BLaER1 (cell line): ENCODE results near the gene NLRX1.
A peak's percentile ranks its signal among the peaks of the same experiment; 100 is the strongest.
"Not testable (repeated sequence)": the region's sequence is repeated elsewhere in the genome, so short reads cannot be mapped to it uniquely, and the experiment has no call there.

Source experiments
- H3K27ac ChIP-seq: shearing (Covaris generic); formaldehyde crosslinking; 2 replicates; pipeline ENCODE4 v1.8.1; 2022
- H3K27me3 ChIP-seq: shearing (Covaris generic); formaldehyde crosslinking; 2 replicates; pipeline ENCODE4 v1.8.1; 2022
- H3K36me3 ChIP-seq: shearing (Covaris generic); formaldehyde crosslinking; 2 replicates; pipeline ENCODE4 v1.8.1; 2022
- H3K4me1 ChIP-seq: shearing (Covaris generic); formaldehyde crosslinking; 2 replicates; pipeline ENCODE4 v1.8.1; 2022
- H3K4me2 ChIP-seq: shearing (Covaris generic); formaldehyde crosslinking; 2 replicates; pipeline ENCODE4 v1.8.1; 2022
- H3K4me3 ChIP-seq: shearing (Covaris generic); formaldehyde crosslinking; 2 replicates; pipeline ENCODE4 v1.8.1; 2022
- H3K9ac ChIP-seq: shearing (Covaris generic); formaldehyde crosslinking; 2 replicates; pipeline ENCODE4 v1.8.1; 2022
- H3K9me3 ChIP-seq: shearing (Covaris generic); formaldehyde crosslinking; 2 replicates; pipeline ENCODE4 v1.8.1; 2022
- H4K20me1 ChIP-seq: shearing (Covaris generic); formaldehyde crosslinking; 2 replicates; pipeline ENCODE4 v1.8.1; 2022
- Cebpa-rat ChIP-seq: shearing (Covaris generic); IDR thresholded peaks from 2 replicates; pipeline ENCODE4 v1.8.1; 2022

Gene NLRX1

DNA sequence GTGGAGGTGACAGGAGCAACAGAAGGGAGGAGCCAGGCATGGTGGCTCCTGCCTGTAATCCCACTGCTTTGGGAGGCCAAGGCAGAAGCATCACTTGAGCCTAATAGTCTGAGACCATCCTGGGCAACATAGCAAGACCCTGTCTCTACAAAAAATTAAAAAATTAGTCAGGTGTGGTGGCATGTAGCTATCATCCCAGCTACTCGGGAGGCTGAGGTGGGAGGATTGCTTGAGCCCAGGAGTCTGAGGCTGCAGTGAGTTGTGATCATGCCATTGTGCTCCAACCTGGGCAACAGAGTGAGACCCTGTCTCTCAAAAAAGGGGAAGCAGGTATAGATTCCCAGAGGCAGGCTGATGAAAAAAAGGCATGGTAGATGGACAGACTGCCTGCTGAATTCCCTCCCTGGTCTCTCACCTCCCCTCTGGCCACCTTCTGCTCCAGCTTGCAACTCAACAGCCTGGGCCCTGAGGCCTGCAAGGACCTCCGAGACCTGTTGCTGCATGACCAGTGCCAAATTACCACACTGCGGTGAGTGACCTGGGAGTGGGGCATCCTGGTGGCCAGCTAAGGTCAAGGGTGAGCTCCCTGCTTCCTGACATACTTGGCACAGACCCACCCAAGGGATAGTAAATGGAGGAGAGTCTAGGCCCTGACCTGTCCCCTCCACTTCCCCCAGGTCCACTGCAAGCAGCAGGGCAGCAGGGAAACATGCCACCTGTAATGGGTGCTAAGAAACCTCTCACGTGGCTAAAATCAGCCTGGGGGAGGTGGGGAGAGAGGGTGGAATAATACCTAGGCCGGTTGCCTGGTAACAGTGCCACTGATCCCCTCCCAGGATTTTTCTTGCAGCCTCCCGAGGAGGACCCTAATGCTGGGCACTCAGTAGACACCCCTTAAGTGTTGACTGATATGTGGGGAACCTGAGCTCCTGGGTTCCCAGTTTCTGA is 12.5 kb downstream of the NLRX1 start:
- peaks cover 35% of the 10 kb centered on the region for H3K36me3 ChIP-seq
- H4K20me1 ChIP-seq = no peaks in the 10 kb centered on the region
- peaks cover 38% of the 10 kb centered on the region for H3K4me1 ChIP-seq
- H3K27ac ChIP-seq = no peak overlapping the region
- no peak overlapping the region for H3K9ac ChIP-seq
- TF ChIP-seq Cebpa-rat = no peak
- H3K9me3 ChIP-seq = no peaks in the 10 kb centered on the region
- no peaks in the 10 kb centered on the region for H3K27me3 ChIP-seq
- no peak overlapping the region for H3K4me2 ChIP-seq
- no peak overlapping the region for H3K4me3 ChIP-seq

- H3K4me1 ChIP-seq = peaks cover 35% of the 10 kb centered on the region
- H3K27me3 ChIP-seq = no peaks in the 10 kb centered on the region
- H3K4me2 ChIP-seq = no peak overlapping the region
- no peak overlapping the region for H3K9ac ChIP-seq
- no peak overlapping the region for H3K4me3 ChIP-seq
- H3K36me3 ChIP-seq = peaks cover 35% of the 10 kb centered on the region
- H3K9me3 ChIP-seq = no peaks in the 10 kb centered on the region
- TF ChIP-seq Cebpa-rat = no peak
- H4K20me1 ChIP-seq = no peaks in the 10 kb centered on the region
- H3K27ac ChIP-seq = no peak overlapping the region
Observed at GRCh38 chr11:119181677-119182412, 13.3 kb downstream of the NLRX1 start.

DNA sequence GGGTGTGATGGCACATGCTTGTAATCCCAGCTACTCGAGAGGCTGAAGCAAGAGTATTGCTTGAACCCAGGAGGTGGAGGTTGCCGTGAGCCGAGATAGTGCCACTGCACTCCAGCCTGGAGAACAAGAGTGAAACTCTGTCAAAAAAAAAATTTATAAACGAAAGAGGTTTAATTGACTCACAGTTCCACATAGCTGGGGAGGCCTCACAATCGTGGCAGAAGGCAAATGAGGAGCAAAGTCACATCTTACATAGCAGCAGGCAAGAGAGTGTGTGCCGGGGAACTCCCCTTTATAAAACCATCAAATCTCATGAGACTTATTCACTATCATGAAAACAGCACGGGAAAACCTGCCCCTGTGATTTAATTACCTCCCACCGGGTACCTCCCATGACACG is 15.9 kb downstream of the NLRX1 start:
- not testable (repeated sequence) for H3K27ac ChIP-seq, H3K27me3 ChIP-seq, H3K9ac ChIP-seq, H3K9me3 ChIP-seq, H4K20me1 ChIP-seq, H3K4me3 ChIP-seq
- peaks cover 12% of the 10 kb centered on the region; the same call in 1 of the 2 replicates for H3K4me1 ChIP-seq
- peaks cover 34% of the 10 kb centered on the region for H3K36me3 ChIP-seq
- H3K4me2 ChIP-seq = peak overlapping the region; percentile 13; the same call in 1 of the 2 replicates

GRCh38 chr11:119185981-119186634 is 17.6 kb downstream of the NLRX1 start:
- Histone ChIP-seq H3K9ac (no peak overlapping the region), H3K27ac (no peak overlapping the region), H3K36me3 (peaks cover 19% of the 10 kb centered on the region; the same call in 1 of the 2 replicates), H3K4me2 (no peak overlapping the region), H3K9me3 (no peaks in the 10 kb centered on the region), H4K20me1 (no peaks in the 10 kb centered on the region), H3K4me1 (peaks cover 12% of the 10 kb centered on the region; the same call in 1 of the 2 replicates), H3K4me3 (no peak overlapping the region), H3K27me3 (no peaks in the 10 kb centered on the region)
- TF ChIP-seq Cebpa-rat = no peak

DNA sequence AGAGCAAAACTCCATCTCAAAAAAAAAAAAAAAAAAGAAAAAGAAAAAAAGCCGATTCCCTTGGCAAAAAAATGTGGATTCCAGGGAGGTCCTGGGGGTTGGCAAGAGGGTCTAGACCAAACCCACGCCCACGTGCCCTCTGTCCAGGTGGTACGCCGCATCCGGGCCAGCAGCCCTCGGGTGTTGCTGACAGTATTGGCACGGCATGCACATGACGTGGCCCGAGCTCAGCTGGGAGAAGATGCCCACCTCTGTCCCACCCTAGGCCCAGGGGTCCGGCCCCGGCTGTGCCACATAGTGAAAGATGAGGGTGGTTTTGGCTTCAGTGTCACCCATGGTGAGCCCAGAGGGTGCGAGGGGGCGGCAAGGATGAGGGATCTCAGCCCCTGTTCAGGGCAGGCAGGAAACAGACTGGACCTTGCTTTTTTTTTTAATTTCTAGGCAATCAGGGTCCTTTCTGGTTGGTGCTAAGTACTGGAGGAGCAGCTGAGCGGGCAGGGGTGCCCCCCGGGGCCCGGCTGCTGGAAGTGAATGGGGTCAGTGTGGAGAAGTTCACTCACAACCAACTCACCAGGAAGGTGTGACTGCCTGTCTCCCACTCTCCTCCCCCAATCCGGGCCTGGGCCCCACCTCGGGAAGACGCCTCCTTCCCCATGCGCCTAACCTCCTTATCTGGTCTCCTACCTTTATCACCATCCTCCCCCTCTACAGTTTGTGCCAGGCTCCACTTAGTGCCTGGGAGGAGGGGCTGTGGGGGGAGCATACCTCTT is 18.8 kb downstream of the NLRX1 start:
- TF ChIP-seq Cebpa-rat = no peak
- Histone ChIP-seq H3K4me1 (peaks cover 12% of the 10 kb centered on the region; the same call in 1 of the 2 replicates), H4K20me1 (no peaks in the 10 kb centered on the region), H3K9ac (no peak overlapping the region), H3K27me3 (no peaks in the 10 kb centered on the region), H3K36me3 (peaks cover 13% of the 10 kb centered on the region; the same call in 1 of the 2 replicates), H3K4me2 (no peak overlapping the region), H3K4me3 (no peak overlapping the region), H3K27ac (no peak overlapping the region), H3K9me3 (no peaks in the 10 kb centered on the region)

DNA sequence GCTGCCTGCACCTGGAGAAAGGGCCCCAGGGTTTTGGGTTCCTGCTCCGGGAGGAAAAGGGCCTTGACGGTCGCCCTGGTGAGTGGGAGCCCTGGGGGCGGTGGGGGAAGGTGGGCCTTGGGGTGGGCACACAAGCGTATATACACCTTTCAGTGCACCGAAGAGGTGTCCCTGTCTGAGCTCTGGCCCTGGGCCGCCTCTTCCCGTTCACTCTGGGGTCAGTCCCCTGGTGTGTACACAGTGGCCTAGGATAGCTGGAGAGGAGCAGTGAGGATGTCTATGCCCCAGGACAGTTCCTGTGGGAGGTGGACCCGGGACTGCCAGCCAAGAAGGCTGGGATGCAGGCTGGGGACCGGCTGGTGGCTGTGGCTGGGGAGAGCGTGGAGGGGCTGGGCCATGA is 19.5 kb downstream of the NLRX1 start:
- H3K4me1 ChIP-seq = peaks cover 15% of the 10 kb centered on the region
- H3K9me3 ChIP-seq = no peaks in the 10 kb centered on the region
- H3K4me3 ChIP-seq = no peak overlapping the region
- no peak overlapping the region for H3K4me2 ChIP-seq
- no peaks in the 10 kb centered on the region for H3K27me3 ChIP-seq
- TF ChIP-seq Cebpa-rat = no peak
- no peak overlapping the region for H3K27ac ChIP-seq
- peaks cover 10% of the 10 kb centered on the region; the same call in 1 of the 2 replicates for H3K36me3 ChIP-seq
- H4K20me1 ChIP-seq = no peaks in the 10 kb centered on the region
- H3K9ac ChIP-seq = no peak overlapping the region

DNA sequence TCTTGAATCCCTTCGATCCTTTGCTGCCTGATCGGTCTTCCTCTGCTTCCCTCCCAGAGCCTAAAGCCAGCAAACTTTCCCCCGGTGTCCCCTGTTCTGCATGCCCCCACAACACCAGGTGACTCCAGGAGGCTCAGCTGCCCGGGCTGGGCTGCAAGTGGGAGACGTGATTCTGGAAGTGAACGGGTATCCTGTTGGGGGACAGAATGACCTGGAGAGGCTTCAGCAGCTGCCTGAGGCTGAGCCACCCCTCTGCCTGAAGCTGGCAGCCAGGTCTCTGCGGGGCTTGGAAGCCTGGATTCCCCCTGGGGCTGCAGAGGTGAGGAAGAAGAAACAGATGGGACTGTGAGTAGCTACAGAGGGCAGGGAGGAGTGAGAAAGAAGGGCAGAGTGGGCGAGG is 20.4 kb downstream of the NLRX1 start:
- Histone ChIP-seq H3K4me2 (no peak overlapping the region), H3K27ac (no peak overlapping the region), H3K9ac (no peak overlapping the region), H3K36me3 (peaks cover 2% of the 10 kb centered on the region; the same call in 1 of the 2 replicates), H3K4me1 (peaks cover 16% of the 10 kb centered on the region), H3K9me3 (no peaks in the 10 kb centered on the region), H4K20me1 (no peaks in the 10 kb centered on the region), H3K4me3 (no peak overlapping the region), H3K27me3 (no peaks in the 10 kb centered on the region)
- no peak for TF ChIP-seq Cebpa-rat

DNA sequence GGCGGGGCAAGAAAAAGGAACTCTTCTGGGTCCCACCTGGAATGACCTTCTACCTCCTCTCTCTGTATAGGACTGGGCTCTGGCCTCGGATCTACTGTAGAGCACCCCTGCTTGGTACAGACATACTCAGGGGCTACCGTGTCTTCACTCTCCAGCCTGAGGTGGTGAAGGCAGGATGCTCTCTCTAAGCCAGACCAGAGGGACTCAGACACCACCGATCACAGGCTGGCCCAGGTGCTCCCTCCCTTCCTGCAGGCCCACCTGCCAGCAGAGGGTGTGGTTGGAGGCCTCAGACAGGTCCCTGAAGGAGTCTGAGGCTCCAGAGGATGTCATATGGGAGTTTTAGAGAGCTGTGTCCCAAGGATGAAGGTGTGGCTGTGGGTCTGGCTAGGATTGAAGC is 20.9 kb downstream of the NLRX1 start:
- Histone ChIP-seq H3K4me2 (no peak overlapping the region), H3K9ac (no peak overlapping the region), H3K4me1 (peaks cover 11% of the 10 kb centered on the region), H3K27ac (no peak overlapping the region), H3K27me3 (no peaks in the 10 kb centered on the region), H3K4me3 (no peak overlapping the region), H3K9me3 (no peaks in the 10 kb centered on the region), H4K20me1 (no peaks in the 10 kb centered on the region), H3K36me3 (no peaks in the 10 kb centered on the region)
- TF ChIP-seq Cebpa-rat = no peak

GRCh38 chr11:119190531-119190930 is 22.0 kb downstream of the NLRX1 start:
- Histone ChIP-seq H3K9me3 (no peaks in the 10 kb centered on the region), H3K27me3 (no peaks in the 10 kb centered on the region), H3K4me1 (peaks cover 6% of the 10 kb centered on the region), H3K4me3 (no peak overlapping the region), H4K20me1 (no peaks in the 10 kb centered on the region), H3K36me3 (no peaks in the 10 kb centered on the region), H3K27ac (no peak overlapping the region), H3K4me2 (no peak overlapping the region), H3K9ac (no peak overlapping the region)
- TF ChIP-seq Cebpa-rat = no peak

- not testable (repeated sequence) for H3K9ac ChIP-seq, H3K9me3 ChIP-seq, H3K27me3 ChIP-seq, H3K27ac ChIP-seq, H3K36me3 ChIP-seq, H4K20me1 ChIP-seq, H3K4me2 ChIP-seq, H3K4me3 ChIP-seq, H3K4me1 ChIP-seq
Observed at GRCh38 chr11:119191265-119191664, 22.7 kb downstream of the NLRX1 start.
